A549 (cell line): ENCODE results near the gene ZC3H10. TPM values are rescaled to one million over a fixed set of nuclear protein-coding genes. Genes with fewer than 3 reads are reported as not detected.

Experiments
- ATAC-seq, 2 experiments: fragments of 200-7000 bp in 1 of 2; fragments of >200 bp in 1 of 2; cut with Nextera tagmentation in 1 of 2; cut with Tn5 transposase in 1 of 2; 3 replicates each; pipeline versions ENCODE4 v1.8.0 to v1.9.1; 2018 to 2020; ENCODE audit warnings: mild to moderate bottlenecking in 1 of 2, moderate library complexity in 1 of 2
- CTCF ChIA-PET: fragments of 300-600 bp; sonication (Branson Sonifier 250); formaldehyde crosslinking; extraction: SDS; loops from one replicate; lab custom pipeline; 2021; ENCODE audit warnings: antibody characterized with exemption, inconsistent platforms; lab: Yijun Ruan, JAX
- POLR2A ChIA-PET: fragments of 350-600 bp; formaldehyde crosslinking; extraction: SDS; loops from one replicate; lab custom pipeline; 2021; ENCODE audit warnings: antibody characterized with exemption, inconsistent platforms; lab: Yijun Ruan, JAX
- DNase-seq, 2 experiments: peaks; one replicate each; pipeline versions ENCODE4 v3.0.0 to v3.0.0-alpha.2; 2011 to 2016; ENCODE audit warnings: low read depth in 1 of 2, low spot score in 1 of 2
- FAIRE-seq: peaks from 2 replicates; lab custom pipeline; 2011; peaks lifted over from hg19 to GRCh38; lab: Jason Lieb, UNC
- H3K27ac ChIP-seq, 2 experiments: fragments of >200 bp; sonication (Bioruptor Twin); formaldehyde crosslinking; 3 replicates each; pipeline ENCODE4 v1.5.1; 2016 to 2017
- H3K4me1 ChIP-seq: fragments of >200 bp; sonication (Bioruptor Twin); formaldehyde crosslinking; 3 replicates; pipeline ENCODE4 v1.6.1; 2016
- H3K4me2 ChIP-seq: fragments of >200 bp; sonication (Bioruptor Twin); formaldehyde crosslinking; 3 replicates; pipeline ENCODE4 v1.6.1; 2016
- H3K4me3 ChIP-seq: fragments of >200 bp; sonication (Bioruptor Twin); formaldehyde crosslinking; 3 replicates; pipeline ENCODE4 v1.5.1; 2016
- H3K9me3 ChIP-seq: fragments of >200 bp; sonication (Bioruptor Twin); formaldehyde crosslinking; 3 replicates; pipeline ENCODE4 v1.6.1; 2016
- ATOH8 ChIP-seq: fragments of 250-450 bp; sonication (Bioruptor Pico); IDR thresholded peaks from 2 replicates; pipeline ENCODE4 v1.5.0; 2020; ENCODE audit warnings: low read depth, mild to moderate bottlenecking, moderate library complexity
- BHLHE40 ChIP-seq: IDR thresholded peaks from 2 replicates; pipeline ENCODE4 v1.6.1; 2012; ENCODE audit warnings: low read depth, low read length, inconsistent platforms
- CBX2 ChIP-seq: fragments of 200-600 bp; sonication (generic); IDR thresholded peaks from 2 replicates; pipeline ENCODE4 v1.6.1; 2016; ENCODE audit warnings: low read depth, mild to moderate bottlenecking, borderline replicate concordance
- CBX8 ChIP-seq: fragments of 200-600 bp; sonication (generic); IDR thresholded peaks from 2 replicates; pipeline ENCODE4 v1.6.1; 2016
- CEBPB ChIP-seq, 2 experiments: fragments of >200 bp in 1 of 2; sonication (Bioruptor Twin) in 1 of 2; formaldehyde crosslinking in 1 of 2; IDR thresholded peaks; 2 replicates each; pipeline ENCODE4 v1.6.1; 2012 to 2016
- CHD2 ChIP-seq: fragments of 150-350 bp; IDR thresholded peaks from 2 replicates; pipeline ENCODE4 v1.6.1; 2014; ENCODE audit warnings: low read length; ENCODE audit not compliant: partially characterized antibody
- CHD4 ChIP-seq: fragments of 200-600 bp; sonication (generic); IDR thresholded peaks from 2 replicates; pipeline ENCODE4 v1.6.1; 2016; ENCODE audit warnings: antibody characterized with exemption, mild to moderate bottlenecking, borderline replicate concordance
- EHMT2 ChIP-seq: fragments of 200-600 bp; sonication (generic); IDR thresholded peaks from 2 replicates; pipeline ENCODE4 v1.6.1; 2016; ENCODE audit warnings: antibody characterized with exemption, low read depth, mild to moderate bottlenecking, moderate library complexity
- EP300 ChIP-seq, 2 experiments: fragments of >200 bp; sonication (Bioruptor Twin); formaldehyde crosslinking; IDR thresholded peaks; 2 replicates in 1 of 2; 3 replicates in 1 of 2; pipeline ENCODE4 v1.6.1; 2016 to 2017
- FOSB ChIP-seq: fragments of 250-450 bp; sonication (Bioruptor Pico); IDR thresholded peaks from 2 replicates; pipeline ENCODE4 v1.5.0; 2020; ENCODE audit warnings: mild to moderate bottlenecking, moderate library complexity
- FOSL2 ChIP-seq, 2 experiments: fragments of 450-650 bp in 1 of 2; fragments of >200 bp in 1 of 2; sonication (Bioruptor Twin) in 1 of 2; formaldehyde crosslinking; IDR thresholded peaks; 2 replicates each; pipeline versions ENCODE4 v1.5.0 to v1.6.1; 2016 to 2020; ENCODE audit warnings: mild to moderate bottlenecking in 1 of 2, moderate library complexity in 1 of 2
- FOXS1 ChIP-seq: fragments of 250-450 bp; sonication (Bioruptor Pico); IDR thresholded peaks from 2 replicates; pipeline ENCODE4 v1.5.0; 2020; ENCODE audit warnings: mild to moderate bottlenecking, moderate library complexity
- GATA3 ChIP-seq: IDR thresholded peaks from 2 replicates; pipeline ENCODE4 v1.6.1; 2012; ENCODE audit warnings: borderline replicate concordance
- HOXA7 ChIP-seq: fragments of 250-450 bp; sonication (Bioruptor Pico); IDR thresholded peaks from 2 replicates; pipeline ENCODE4 v1.5.0; 2020; ENCODE audit warnings: mild to moderate bottlenecking, moderate library complexity
- HOXB13 ChIP-seq: fragments of 250-450 bp; sonication (Bioruptor Pico); IDR thresholded peaks from 2 replicates; pipeline ENCODE4 v1.5.0; 2020; ENCODE audit warnings: low read depth, mild to moderate bottlenecking, moderate library complexity
- HOXB5 ChIP-seq: fragments of 250-450 bp; sonication (Bioruptor Pico); IDR thresholded peaks from 2 replicates; pipeline ENCODE4 v1.5.0; 2020; ENCODE audit warnings: mild to moderate bottlenecking, moderate library complexity
- JUNB ChIP-seq: fragments of >200 bp; sonication (Bioruptor Twin); formaldehyde crosslinking; IDR thresholded peaks from 2 replicates; pipeline ENCODE4 v1.6.1; 2016
- KDM5A ChIP-seq: fragments of 200-600 bp; sonication (generic); IDR thresholded peaks from 2 replicates; pipeline ENCODE4 v1.6.1; 2016; ENCODE audit warnings: antibody characterized with exemption, mild to moderate bottlenecking
- MAFK ChIP-seq: fragments of 450-650 bp; IDR thresholded peaks from 2 replicates; pipeline ENCODE4 v1.6.1; 2014; ENCODE audit not compliant: partially characterized antibody
- MAX ChIP-seq: IDR thresholded peaks from 2 replicates; pipeline ENCODE4 v1.6.1; 2012
- MAZ ChIP-seq: fragments of 150-350 bp; IDR thresholded peaks from 2 replicates; pipeline ENCODE4 v1.6.1; 2014; ENCODE audit warnings: antibody characterized with exemption, low read depth, low read length, borderline replicate concordance
- MYC ChIP-seq: IDR thresholded peaks from 2 replicates; pipeline ENCODE4 v1.6.1; 2012; ENCODE audit warnings: mild to moderate bottlenecking, inconsistent platforms, low read length, improper control_type of control experiment, borderline replicate concordance
- NFE2L2 ChIP-seq: fragments of 150-350 bp; conservative IDR thresholded peaks from 2 replicates; pipeline ENCODE4 v1.6.1; 2014; ENCODE audit warnings: low read length
- NR3C1 ChIP-seq: fragments of >200 bp; sonication (Bioruptor Twin); formaldehyde crosslinking; IDR thresholded peaks from 3 replicates; pipeline ENCODE4 v1.6.1; 2017
- PBX3 ChIP-seq: IDR thresholded peaks from 2 replicates; pipeline ENCODE4 v1.6.1; 2012
- POLR2A ChIP-seq: IDR thresholded peaks from 2 replicates; pipeline ENCODE4 v1.6.1; 2012; ENCODE audit warnings: mild to moderate bottlenecking, low read length
- POLR2AphosphoS2 ChIP-seq: conservative IDR thresholded peaks from 2 replicates; pipeline ENCODE4 v1.6.1; 2012; ENCODE audit warnings: low read length, improper control_type of control experiment, inconsistent platforms
- RCOR1 ChIP-seq: fragments of 150-350 bp; IDR thresholded peaks from 2 replicates; pipeline ENCODE4 v1.6.1; 2014; ENCODE audit warnings: antibody characterized with exemption, low read length, low read depth
- REST ChIP-seq: fragments of 200-600 bp; sonication (generic); IDR thresholded peaks from 2 replicates; pipeline ENCODE4 v1.6.1; 2016; ENCODE audit warnings: antibody characterized with exemption, mild to moderate bottlenecking, moderate library complexity
- RFX5 ChIP-seq: fragments of 450-650 bp; IDR thresholded peaks from 2 replicates; pipeline ENCODE4 v1.7.1; 2014; ENCODE audit warnings: antibody characterized with exemption, mild to moderate bottlenecking, moderate library complexity
- SREBF2 ChIP-seq: fragments of 450-650 bp; IDR thresholded peaks from 2 replicates; pipeline ENCODE4 v1.6.1; 2014; ENCODE audit warnings: mild to moderate bottlenecking, moderate library complexity
- TP53 ChIP-seq: fragments of 250-450 bp; sonication (Bioruptor Pico); IDR thresholded peaks from 2 replicates; pipeline ENCODE4 v1.5.0; 2021; ENCODE audit warnings: mild to moderate bottlenecking, moderate library complexity
- USF2 ChIP-seq: fragments of 450-650 bp; IDR thresholded peaks from 2 replicates; pipeline ENCODE4 v1.6.1; 2014; ENCODE audit warnings: antibody characterized with exemption
- ZC3H11A ChIP-seq: fragments of 450-650 bp; IDR thresholded peaks from 2 replicates; pipeline ENCODE4 v1.6.1; 2014; ENCODE audit warnings: antibody characterized with exemption, mild to moderate bottlenecking
- ZFP36 ChIP-seq: fragments of 450-650 bp; IDR thresholded peaks from 2 replicates; pipeline ENCODE4 v1.6.1; 2014; ENCODE audit warnings: borderline replicate concordance; ENCODE audit not compliant: partially characterized antibody
- ZSCAN20 ChIP-seq: fragments of 250-450 bp; sonication (Bioruptor Pico); IDR thresholded peaks from 2 replicates; pipeline ENCODE4 v1.8.0; 2022; ENCODE audit warnings: mild to moderate bottlenecking, moderate library complexity
- WGBS: methylation state at CpG from one replicate; pipeline ENCODE4 v1.1.6; 2017; ENCODE audit errors: missing lambda C conversion rate; 5-methylcytosine and 5-hydroxymethylcytosine counted together
- polyA plus RNA-seq, 4 experiments: library from polyadenylated mRNA; depleted of rRNA in 3 of 4; stranded (reverse); fragments of >200 nt; fragmentation: RNase III in 1 of 4; extraction: RNeasy Plus Mini Kit Qiagen cat#74134 plus additional on column Dnase treatment in 1 of 4; gene quantifications; 2 replicates in 3 of 4; 3 replicates in 1 of 4; pipeline ENCODE4 v1.2.3, GENCODE V29; 2011 to 2017

The ZC3H10 gene
- polyA plus RNA-seq, 2 of the 4 experiments (the other 2 are of a cell fraction), result 2.1 to 3.2 TPM

GRCh38 chr12:56078931-56079722 is 38.9 kb upstream of the ZC3H10 start:
- H3K27ac ChIP-seq, result peak overlapping the region; percentile 87 to 96
- DNase-seq, result peak; percentile 92 to 95
- peaks cover 30% of the 10 kb centered on the region for H3K4me1 ChIP-seq
- ChIA-PET CTCF (interaction anchor here (0.5 to 2.3 kb wide), 29 partner anchors 9 to 1849 kb away, joined by 3 to 20 read pairs (median 5); partner anchors contain the start of genes PA2G4 and ZC3H10), POLR2A (interaction anchor here (0.6 to 2.7 kb wide), 5 partner anchors 23 to 38 kb away, joined by 3 to 33 read pairs (median 7); partner anchors contain the start of genes PA2G4, RPL41 and ZC3H10)
- WGBS, result 2% methylated on average over 28 of the region's 50 CpGs
- peak overlapping the region; percentile 73 for H3K4me3 ChIP-seq
- no peak for FAIRE-seq
- ATAC-seq, result peak; percentile 89 to 92
- no peaks in the 10 kb centered on the region for H3K9me3 ChIP-seq
- H3K4me2 ChIP-seq, result peak overlapping the region; percentile 94
- peak; percentile 29 for TF ChIP-seq ZFP36
- TF ChIP-seq SREBF2, result no peak
- no peak for TF ChIP-seq HOXB13 (CRISPR knock-in tag)
- TF ChIP-seq HOXA7, result no peak
- no peak for TF ChIP-seq RCOR1
- TF ChIP-seq MAX, result peak; percentile 69; the same call in 1 of the 2 replicates
- TF ChIP-seq POLR2A, result peak; percentile 75
- no peak for TF ChIP-seq CHD2
- no peak for TF ChIP-seq REST
- no peak for TF ChIP-seq ZC3H11A
- TF ChIP-seq MAFK, result no peak
- TF ChIP-seq PBX3, result no peak
- no peak for TF ChIP-seq MAZ
- TF ChIP-seq EHMT2, result no peak
- no peak for TF ChIP-seq BHLHE40
- TF ChIP-seq MYC, result no peak
- 0 out of 2 replicates have a peak, but pooled peaks have one; percentile 57 for TF ChIP-seq TP53 (CRISPR knock-in tag)
- no peak for TF ChIP-seq NFE2L2
- TF ChIP-seq KDM5A, result no peak
- TF ChIP-seq CEBPB (IDR thresholded peaks at IDR 0.05), result no peak
- no peak for TF ChIP-seq EP300 (IDR thresholded peaks at IDR 0.05)
- TF ChIP-seq NR3C1, result no peak
- TF ChIP-seq POLR2AphosphoS2, result no peak
- TF ChIP-seq GATA3, result no peak
- no peak for TF ChIP-seq RFX5
- no peak for TF ChIP-seq CBX2
- TF ChIP-seq ZSCAN20 (CRISPR knock-in tag), result no peak
- TF ChIP-seq FOSL2 (IDR thresholded peaks at IDR 0.05), result no peak
- TF ChIP-seq FOSL2 (CRISPR knock-in tag; IDR thresholded peaks at IDR 0.05), result no peak
- 0 out of 2 replicates have a peak, but pooled peaks have one; percentile 62 for TF ChIP-seq HOXB5 (CRISPR knock-in tag)
- TF ChIP-seq USF2, result no peak
- no peak for TF ChIP-seq JUNB
- no peak for TF ChIP-seq ATOH8
- no peak for TF ChIP-seq FOSB (CRISPR knock-in tag)
- TF ChIP-seq CHD4, result no peak
- TF ChIP-seq FOXS1 (CRISPR knock-in tag), result no peak
- no peak for TF ChIP-seq CBX8
